Measurements from ENCODE around the gene NTF3.

NTF3 gene

DNA sequence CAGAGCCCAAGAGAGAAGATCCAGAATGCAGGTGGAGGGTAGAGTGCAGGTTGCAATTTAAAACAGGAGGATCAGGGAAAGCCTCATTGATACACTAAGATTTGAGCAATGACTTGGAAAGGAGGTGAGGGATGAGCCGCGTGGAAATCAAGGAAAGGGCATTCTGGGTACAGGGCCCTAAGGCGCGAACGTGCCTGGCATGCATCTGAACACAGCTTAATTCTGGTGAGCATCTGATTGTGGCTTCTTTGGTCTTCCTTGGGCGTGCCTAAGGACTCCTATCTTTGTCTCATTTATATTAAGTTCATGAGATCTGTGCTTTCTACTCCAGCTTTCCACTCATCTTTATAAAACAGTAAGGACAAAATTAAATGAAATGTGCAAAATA lies 79.3 kb downstream of the NTF3 start:
- no peak for DNase-seq (ENCODE audit: low read depth)

DNA sequence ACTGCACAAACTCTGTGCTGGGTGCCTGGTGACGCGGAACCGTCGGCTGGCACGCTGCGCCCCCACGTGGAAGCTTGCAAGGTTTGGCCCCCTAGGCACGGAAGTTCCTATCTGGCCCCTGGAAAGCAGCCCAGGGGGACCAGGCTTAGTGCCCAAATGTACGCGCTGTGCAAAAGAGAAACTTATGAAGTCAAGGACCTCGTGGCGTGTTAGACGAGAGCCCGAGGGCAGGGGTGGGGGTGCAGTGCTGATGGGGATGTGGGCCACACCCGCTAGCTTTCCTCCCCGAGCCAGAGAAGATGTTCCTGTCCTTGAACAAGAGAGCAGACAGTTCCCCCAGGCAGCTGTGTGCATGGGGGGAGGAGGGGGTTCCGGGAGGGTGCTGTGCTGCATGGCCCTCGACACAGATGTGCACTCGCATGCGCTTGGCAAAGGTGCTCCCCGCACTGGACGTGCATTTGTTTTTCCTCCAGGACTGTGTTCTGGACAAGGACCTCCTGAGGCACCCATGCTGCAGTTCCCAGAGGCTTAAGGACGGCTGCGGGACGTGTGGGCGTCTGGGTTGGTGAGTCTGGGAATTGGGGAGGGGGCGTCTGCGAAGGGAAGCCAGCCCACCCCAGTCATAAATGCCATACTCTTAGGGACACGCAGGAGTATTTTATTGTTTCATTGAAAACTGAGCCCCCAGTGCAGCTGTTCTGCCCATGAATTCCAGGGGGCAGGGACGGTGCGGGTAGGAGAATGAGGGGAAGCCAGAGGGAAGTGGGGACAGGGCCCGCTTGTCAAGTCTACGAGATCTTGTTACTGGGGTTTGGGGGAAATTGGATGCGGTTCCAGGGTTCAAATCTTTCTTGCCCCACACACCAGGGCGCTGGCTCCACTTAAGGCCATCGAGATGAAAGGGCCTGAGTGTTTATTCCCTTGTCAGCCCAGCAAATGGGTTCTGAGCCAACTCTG lies 80.0 kb downstream of the NTF3 start:
- peak; percentile 6 for DNase-seq (ENCODE audit: low read depth)

DNA sequence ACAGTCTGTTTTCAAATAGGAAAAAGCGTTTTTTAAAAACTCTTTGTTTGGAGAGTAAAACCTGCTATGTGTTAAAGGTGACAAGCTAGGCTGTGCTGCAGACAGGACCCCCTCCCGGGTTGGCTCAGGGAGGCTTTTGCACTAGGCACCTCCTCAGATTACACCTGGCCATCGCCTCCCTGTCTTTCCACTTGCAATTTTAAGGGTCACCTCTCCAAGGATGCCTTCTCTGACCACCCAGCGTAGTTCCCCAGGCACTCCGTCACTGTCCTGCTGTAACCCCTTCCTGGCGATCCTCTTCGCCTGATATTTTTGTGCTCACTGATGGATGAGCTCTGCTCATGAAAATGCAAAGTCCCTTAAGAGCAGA lies 80.7 kb downstream of the NTF3 start:
- no peak for DNase-seq (ENCODE audit: low read depth)

DNA sequence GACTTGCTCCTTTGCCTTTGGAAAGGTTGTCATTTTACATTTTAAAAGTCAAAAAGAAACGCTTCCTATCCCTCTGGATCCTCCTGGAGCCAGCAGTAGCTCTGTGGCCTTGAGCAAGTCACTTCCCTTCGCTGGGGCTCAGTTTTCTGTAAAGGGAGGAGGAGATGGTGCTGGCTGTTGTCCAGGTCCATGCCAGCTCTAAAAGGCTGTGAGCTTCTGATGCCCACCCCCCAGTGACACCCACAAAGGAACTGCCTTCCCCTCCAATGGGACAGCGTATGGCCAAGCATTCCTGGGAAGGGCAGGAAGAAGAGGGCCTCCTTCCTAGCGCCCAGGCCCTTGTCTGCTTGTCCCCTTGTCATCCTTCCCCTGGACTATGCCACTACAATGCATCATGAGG lies 81.5 kb downstream of the NTF3 start:
- no peak for DNase-seq (ENCODE audit: low read depth)

DNA sequence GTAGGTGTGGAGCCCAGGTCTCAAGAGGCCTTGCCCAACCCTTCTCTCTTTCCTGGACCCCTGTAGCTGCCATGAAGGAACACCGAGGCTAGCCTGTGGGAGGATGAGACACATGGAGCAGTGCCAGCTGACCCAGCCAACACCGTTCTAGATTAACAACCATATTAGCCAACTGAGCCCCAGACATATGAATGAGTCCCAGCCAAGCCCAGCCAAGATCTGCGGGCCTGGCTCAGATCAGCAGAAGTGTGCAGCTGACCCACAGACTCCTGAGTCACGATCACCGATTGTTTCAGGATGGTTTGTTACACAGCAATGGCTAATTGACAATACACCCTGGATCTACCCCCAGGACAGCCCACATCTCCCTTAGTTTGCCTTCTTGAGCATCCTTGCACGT lies 82.1 kb downstream of the NTF3 start:
- DNase-seq (ENCODE audit: low read depth) = no peak

DNA sequence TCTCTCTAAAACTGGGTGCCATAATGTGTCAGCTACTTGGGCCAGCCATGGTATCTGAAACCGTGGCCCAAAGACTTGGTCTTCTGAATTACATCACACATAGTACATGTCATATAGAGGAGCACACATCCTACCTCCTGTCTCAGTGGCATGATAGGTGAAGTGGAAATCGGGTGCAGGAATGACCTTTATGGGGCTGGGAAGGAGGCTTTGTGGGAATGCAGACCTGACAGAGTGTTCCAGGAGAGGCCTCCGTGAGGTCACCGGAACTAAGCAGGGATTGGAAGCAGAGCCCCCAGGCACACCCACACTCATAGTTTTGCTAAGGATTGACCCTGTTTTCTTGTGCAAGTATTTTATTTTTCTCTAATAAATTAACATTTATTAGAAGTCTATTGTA lies 82.6 kb downstream of the NTF3 start:
- no peak for DNase-seq (ENCODE audit: low read depth)

DNA sequence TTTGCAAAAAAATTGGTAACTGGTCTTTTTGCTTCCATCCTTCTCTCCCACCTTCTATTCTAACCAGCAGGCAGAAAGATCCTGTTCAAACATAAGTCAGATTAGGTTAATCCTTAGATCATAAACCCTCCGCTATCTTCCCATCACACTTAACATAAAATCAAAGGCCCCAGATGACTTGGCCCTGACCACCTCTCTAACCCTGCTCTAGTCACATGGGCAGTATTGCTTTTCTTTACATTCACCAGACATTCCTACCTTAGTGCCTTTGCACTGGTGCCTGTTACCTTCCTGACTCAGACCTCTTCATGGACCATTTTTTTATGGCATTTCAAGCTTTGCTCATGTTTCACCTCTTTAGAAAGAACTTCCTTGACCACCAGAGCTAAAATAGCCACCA lies 83.5 kb downstream of the NTF3 start:
- DNase-seq (ENCODE audit: low read depth) = no peak

DNA sequence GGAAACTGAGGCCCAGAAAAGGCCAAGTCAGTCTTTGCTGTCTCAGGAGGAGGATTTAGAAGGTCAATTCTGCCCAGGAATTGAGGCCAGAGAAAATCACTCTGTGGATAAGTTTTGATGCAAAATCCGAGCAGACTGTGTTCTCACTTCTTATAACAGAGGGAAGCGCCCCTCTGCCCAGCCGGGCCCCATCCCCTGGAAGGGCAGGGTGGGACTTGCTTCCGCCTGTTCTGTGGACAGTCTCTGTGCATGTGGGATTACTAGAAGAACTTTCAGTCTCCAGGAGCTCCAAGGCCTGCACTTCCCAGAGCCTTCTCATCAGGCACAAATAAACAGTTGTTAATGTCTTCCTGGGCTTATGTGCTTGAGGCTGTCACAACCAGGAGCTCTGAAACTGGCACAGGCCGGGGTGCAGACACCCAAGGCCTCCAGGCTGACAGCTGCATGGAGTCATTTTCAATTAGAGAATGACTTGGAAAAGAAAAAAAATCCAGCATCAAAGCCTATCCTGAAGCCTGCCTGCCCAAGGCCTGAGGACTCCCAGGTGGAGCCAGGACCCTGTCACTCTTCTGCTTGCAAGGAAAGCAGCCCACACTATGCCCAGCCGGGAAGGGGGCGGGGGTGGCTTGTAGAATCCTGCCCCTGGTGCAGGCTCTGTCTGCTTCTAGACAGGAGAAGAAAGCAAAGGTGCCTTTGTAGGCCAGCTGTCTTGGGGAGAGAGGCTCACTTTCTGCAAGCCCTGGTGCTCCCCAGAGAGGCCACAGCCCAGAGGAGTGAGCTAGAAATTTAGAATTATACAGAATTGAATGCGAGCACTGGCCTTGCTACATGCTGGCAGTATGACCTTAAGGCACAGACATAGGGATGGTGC lies 84.7 kb downstream of the NTF3 start:
- DNase-seq (ENCODE audit: low read depth) = no peak

DNA sequence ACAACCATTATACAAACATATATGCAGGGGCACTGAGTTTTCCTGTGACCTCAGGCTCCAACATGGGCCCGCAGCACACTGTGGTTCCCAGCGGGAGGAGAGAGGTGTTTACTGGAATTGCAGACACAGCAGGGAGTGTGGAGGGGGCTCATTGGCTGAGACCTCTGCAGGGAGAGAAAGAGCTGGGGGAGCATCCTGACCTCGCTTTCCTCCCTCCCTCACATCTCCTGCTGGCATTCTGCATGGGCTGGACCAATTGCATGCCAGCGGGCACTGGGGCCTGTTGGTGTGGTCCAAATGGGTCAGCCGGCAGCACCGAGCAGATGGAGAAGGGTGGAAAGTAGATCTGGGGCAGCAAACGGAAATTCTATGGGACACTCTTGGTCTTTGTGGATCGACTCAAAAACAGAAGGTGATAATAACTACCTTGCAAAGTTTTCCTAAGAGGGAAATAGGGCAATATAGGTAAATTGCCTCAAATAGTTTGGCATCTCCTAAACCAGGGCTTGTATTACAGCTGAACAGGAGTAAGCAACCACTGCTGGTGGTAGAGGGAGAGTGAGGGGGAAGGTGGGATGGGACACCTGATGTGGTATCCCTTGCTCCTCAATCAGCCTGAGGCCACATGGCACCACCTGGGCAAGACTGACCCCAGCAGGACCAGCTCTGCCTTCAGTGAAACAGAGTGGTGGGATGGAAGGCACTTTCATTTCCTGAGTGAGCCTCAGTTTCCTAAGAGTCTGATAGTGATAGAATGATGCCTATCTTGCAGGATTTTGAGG lies 86.9 kb downstream of the NTF3 start:
- DNase-seq (ENCODE audit: low read depth) = no peak

DNA sequence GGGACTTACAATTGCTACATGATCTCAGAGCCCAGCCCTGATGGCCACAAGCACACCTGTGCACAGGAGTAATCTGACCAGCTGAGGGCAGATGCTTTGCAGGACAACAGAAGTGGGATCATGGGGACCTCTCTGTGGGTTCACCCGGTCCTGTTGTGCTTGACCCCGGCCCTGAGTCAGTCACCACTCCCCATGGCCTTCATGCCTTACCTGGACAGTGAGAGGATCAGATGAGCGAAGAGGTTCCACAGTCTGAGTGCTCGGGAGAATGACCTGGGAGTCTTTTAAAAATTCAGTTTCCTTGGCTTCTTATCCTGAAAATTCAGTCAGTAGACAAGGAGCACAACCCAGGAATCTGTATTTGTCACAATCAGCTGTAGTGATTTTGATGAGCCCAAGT lies 88.1 kb downstream of the NTF3 start:
- DNase-seq (ENCODE audit: low read depth) = no peak

DNA sequence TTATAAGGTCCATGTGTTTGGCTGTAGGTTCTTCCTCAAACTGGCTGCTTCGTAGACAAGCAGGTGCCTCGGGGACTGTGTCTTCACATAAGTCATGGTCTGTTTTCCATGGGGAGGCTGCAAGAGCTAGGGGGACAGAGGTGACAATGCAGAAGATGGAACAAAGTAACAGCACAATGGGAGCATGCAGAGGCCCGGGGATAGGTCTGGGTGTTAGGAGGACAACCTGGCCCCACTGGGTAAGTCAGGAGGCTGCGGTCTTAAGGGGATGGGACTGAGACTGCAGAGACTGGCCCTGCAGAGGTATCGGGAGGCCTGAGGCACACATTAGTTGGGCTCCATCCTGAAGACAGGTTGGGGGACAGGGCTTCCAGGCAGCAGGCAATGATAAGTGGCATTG lies 88.9 kb downstream of the NTF3 start:
- DNase-seq (ENCODE audit: low read depth) = no peak

DNA sequence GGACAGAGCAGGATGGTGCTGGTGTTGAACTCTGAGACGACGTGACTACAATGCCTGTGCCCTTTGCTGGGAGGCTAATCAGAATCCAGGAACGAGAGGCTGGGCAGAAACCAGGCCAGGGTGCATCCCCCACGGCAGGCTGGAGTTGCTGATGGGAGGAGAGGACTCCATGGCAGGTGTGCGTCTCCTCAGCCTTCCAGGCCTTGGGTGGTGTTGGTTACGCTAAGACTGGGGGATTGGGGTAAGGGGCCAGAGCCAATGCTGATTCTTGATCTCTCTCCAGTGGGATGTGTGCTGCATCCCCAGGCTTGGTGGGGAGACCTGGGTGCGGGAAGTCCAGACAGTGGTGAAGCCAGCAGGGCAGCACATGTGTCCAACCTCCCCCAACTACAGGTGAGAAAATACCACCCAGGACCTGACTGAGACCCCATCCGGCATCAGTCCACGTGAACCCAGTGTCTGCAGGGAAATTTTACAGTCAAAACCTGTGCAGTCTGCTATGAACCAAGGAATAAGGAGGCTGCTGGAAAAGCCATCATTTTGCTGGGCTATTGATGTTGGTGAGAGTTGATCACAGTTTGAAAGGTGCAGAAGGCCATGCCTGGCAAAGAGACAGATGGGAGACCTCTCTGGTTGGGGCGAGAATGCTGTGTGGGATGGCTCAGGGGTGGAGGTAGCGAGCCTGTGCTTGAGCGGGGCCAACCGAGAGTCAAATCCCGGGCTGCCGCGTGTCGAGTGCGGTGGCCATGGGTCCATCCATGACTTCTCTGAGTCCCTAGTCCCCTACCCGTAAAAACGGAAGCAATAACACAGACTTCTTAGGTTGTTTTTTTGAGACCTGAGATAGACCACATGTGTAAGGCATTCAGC lies 89.8 kb downstream of the NTF3 start:
- DNase-seq (ENCODE audit: low read depth) = no peak

DNA sequence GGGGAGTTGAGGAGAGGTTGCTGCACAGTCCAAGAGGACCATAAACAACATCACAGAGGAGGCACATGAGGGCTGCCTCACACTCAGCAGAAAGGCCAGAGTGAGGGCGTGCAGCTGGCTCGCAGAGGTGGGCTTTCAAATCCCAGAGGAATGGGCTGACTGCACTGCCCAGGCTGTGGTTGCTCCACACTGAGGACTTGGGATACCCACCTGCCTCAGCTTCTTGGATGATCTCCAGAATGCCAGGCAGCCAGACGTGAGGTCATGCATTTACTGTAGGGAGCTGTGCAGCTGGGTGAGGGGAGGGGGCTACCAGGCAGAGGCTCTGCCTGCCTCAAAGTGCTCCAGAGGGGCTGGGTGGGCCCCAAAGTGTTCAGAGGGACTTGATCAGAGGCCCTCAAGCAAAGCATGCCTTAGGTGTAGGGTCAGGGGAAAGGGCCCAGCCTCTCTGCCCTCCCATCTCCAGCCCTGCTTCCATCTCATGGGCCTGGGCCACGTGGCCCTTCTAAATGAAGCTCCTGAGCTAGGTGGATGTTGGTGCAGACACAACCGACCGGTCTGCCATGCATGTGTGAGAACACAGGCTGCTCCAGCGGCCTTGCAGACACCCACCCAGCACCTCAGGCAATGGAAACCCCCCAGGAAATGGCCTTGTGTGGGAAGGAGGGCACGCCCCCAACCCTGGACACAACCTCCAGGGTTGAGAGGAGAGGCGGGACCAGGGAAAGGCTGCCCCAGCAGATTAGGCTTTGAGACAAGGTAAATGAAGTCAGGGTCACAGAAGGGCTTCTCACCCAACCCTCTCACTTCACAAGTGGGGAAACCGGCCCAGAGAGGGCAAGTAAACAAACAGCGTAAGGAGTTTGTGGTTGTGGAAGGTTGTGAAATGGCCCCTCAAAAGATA lies 90.8 kb downstream of the NTF3 start:
- no peak for DNase-seq (ENCODE audit: low read depth)

DNA sequence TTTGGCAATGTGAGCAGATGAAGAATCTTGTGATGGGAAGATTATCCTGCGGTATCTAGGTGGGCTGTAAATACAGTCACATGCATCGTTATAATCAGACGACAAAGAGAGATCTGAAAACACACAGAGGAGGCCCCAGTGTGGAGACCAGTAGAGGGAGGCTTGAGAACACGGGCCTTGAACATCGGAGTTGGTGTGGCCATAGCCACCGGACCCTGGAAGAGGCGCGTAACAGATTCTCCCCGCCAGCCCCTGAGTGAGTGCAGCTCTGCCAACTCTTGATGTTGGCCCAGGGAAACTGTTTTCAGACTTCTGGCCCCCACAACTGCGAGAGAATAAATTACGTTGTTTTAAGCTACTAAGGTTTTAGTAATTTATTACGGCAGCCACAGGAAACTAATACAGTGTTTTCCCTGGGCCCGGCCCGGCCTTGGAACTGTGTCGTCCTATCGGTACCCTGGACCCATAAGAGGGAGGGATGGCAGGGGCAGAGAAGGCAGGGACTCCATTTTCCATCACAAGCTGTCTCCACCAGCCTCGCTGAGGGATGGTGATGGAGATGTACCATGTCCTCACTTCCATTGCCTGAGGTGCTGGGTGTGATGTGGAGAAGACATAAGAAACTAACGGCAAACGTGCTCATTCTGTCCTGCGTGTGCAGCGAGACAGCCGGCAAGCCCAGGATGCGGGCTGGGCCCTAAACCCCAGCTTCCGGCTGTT lies 91.6 kb downstream of the NTF3 start:
- no peak for DNase-seq (ENCODE audit: low read depth)

DNA sequence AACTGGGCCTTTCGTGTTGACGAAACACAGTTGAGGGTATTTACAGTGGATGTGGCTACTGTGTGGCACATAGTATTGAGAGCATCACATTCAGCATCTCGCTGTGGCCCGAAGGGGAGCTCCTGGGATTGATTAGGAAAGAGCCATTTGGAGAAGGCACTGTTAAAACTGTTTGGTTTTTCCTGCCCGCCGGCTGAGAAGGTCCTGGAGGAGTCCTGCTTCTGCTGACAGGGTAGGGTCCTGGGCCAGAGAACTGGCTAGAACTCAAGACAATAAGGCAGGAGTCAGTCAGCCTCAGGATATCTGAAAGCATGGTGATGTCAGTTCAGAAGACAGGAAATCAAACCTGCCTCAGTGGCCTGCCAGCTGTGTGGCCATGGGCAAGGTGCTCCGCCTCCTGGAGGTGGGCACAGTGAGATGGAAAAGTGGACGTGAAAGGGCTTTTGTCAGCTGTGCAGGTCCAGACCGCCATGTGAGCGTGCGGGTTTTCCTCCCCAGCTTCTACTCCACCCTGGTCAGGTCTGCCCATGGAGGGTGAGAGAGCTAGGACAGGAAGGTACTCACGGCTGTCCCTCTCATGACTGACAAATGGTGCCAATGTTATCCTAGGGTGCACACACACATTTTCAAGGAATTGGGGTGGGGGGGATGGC lies 92.3 kb downstream of the NTF3 start:
- no peak for DNase-seq (ENCODE audit: low read depth)

DNA sequence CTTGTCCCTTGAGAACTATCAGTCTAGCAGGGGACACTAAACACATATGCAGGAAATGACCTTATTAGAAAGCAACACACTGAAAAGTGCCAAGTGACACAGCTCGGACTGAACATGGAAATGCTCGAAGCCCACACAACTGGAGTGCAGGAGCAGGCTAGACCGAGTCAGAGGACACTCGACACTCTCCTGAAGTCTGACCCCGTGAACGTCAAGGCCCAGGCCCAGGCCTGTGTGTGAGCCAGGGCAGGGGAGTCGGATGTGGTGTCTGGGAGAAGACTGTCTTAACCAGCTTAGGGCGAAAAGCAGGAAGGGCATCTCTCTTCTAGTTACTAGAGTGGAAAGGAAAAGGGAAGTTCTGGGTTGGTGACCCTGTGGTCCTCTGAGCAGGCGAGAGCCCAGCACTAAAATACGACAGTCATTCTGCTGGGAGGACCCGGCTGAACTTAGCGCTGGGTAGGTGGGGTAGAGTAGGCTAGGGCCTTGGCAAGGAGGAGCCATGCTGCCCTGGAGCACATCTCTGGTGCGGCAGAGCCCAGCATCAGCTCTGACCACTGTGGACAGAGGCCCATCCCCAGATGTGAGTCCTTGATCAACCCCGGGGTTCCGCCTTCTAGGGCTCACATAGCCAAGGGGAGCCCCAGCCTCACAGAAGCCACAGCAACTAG lies 93.0 kb downstream of the NTF3 start:
- no peak for DNase-seq (ENCODE audit: low read depth)

DNA sequence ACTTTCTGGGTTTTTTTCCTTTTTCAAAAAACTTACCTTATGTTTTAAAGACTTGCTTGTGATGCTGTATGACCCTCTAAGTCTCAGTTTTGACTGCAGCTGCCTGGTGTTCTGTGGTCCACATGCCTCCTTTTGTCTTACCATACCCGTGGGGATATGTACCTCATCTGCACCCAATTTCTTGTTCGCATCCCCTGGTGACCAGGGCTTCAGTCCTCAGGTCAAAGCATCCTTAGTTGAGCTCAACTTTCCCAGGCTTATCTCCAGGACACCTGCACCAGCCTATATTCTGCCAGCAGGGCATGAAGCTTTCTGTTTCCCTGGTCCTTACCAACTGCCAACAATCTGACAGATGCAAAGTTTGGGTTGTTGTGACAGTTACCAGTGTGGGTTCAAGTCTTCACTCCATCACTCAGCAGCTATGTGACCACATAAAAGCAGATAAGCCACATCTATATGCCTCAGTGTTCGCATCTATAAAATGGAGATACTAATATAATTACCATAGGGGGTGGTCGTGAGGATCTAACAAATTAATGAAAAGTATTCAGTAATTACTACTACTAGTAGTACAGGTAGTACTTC lies 94.0 kb downstream of the NTF3 start:
- no peak for DNase-seq (ENCODE audit: low read depth)

DNA sequence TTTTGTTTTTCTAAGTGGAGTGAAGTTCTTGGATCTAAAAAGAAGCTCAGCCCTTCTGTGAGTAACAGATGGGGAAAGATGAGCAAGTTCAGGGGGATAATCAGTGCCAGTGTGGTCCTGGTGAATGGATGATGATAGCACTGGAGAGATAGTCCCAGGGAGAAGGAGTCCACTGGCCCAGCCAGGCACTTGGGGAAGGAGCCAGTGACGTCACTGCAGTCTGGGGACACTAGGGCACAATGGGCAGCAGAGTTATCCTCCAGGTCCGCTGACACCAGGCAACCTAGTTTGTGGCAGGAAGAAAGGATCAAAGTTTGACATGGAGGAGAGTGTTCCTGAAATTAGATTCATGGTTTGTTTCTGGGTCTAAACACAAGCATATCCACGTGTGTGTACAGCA lies 101.5 kb downstream of the NTF3 start:
- no peak for DNase-seq (ENCODE audit: low read depth)

All from fibroblast of the conjunctiva (primary cell).